GM23338 (cell line): ENCODE measurements around the gene TMEM208. TPM values are rescaled to one million over a fixed set of nuclear protein-coding genes. Genes with fewer than 3 reads are reported as not detected.

Experiments used
- ATAC-seq: fragments of 200-7000 bp; cut with Tn5 transposase; 3 replicates; pipeline ENCODE4 v1.9.1; 2020
- DNase-seq: peaks from one replicate; pipeline ENCODE4 v3.0.0-alpha.2; 2015; ENCODE audit warnings: low spot score
- H2AFZ ChIP-seq: fragments of 200-600 bp; sonication (generic); 2 replicates; pipeline ENCODE4 v1.8.0; 2016; ENCODE audit warnings: antibody characterized with exemption, mild to moderate bottlenecking, moderate library complexity
- H3F3A ChIP-seq: fragments of 200-600 bp; sonication (generic); replicated peaks from 2 replicates; pipeline ENCODE4 v1.8.0; 2017; ENCODE audit warnings: antibody characterized with exemption, mixed run types, low read depth
- H3K27ac ChIP-seq: fragments of 200-600 bp; sonication (generic); 2 replicates; pipeline ENCODE4 v1.6.1; 2016; ENCODE audit warnings: low read depth
- H3K27me3 ChIP-seq: fragments of 200-600 bp; sonication (generic); 2 replicates; pipeline ENCODE4 v1.8.0; 2016; ENCODE audit warnings: mild to moderate bottlenecking, mixed run types, moderate library complexity; ENCODE audit not compliant: insufficient read depth
- H3K36me3 ChIP-seq: fragments of 200-600 bp; sonication (generic); 2 replicates; pipeline ENCODE4 v1.8.0; 2016; ENCODE audit warnings: mild to moderate bottlenecking; ENCODE audit not compliant: insufficient read depth
- H3K4me1 ChIP-seq: fragments of 200-600 bp; sonication (generic); 2 replicates; pipeline ENCODE4 v1.8.0; 2016; ENCODE audit warnings: mild to moderate bottlenecking, moderate library complexity; ENCODE audit not compliant: insufficient read depth
- H3K4me2 ChIP-seq: fragments of 200-600 bp; sonication (generic); 2 replicates; pipeline ENCODE4 v1.7.1; 2017; ENCODE audit warnings: mixed run types
- H3K4me3 ChIP-seq: fragments of 200-600 bp; sonication (generic); 2 replicates; pipeline ENCODE4 v1.6.1; 2016; ENCODE audit warnings: mixed run types
- H3K79me2 ChIP-seq: fragments of 200-600 bp; sonication (generic); replicated peaks from 2 replicates; pipeline ENCODE4 v1.8.0; 2017; ENCODE audit warnings: mild to moderate bottlenecking; ENCODE audit not compliant: insufficient read depth
- H3K9me2 ChIP-seq: fragments of 200-600 bp; sonication (generic); 2 replicates; pipeline ENCODE4 v1.8.0; 2017; ENCODE audit not compliant: insufficient read depth
- H4K20me1 ChIP-seq: fragments of 200-600 bp; sonication (generic); replicated peaks from 2 replicates; pipeline ENCODE4 v1.8.0; 2017; ENCODE audit warnings: mild to moderate bottlenecking; ENCODE audit not compliant: insufficient read depth
- H3K27ac Mint-ChIP-seq: 2 replicates; pipeline ENCODE4 v1.8.0; 2020; ENCODE audit warnings: inconsistent platforms, mild to moderate bottlenecking, moderate library complexity, mixed read lengths
- H3K27me3 Mint-ChIP-seq: 3 replicates; pipeline ENCODE4 v1.8.0; 2022; ENCODE audit warnings: low read depth, mild to moderate bottlenecking, moderate library complexity, mixed read lengths, inconsistent platforms; ENCODE audit not compliant: insufficient read depth, poor library complexity
- H3K36me3 Mint-ChIP-seq: 3 replicates; pipeline ENCODE4 v1.8.0; 2021; ENCODE audit warnings: low read depth, mild to moderate bottlenecking, inconsistent platforms, moderate library complexity, mixed read lengths
- H3K4me1 Mint-ChIP-seq: 3 replicates; pipeline ENCODE4 v1.8.0; 2020; ENCODE audit warnings: mild to moderate bottlenecking, inconsistent platforms, mixed read lengths
- H3K4me3 Mint-ChIP-seq: 3 replicates; pipeline ENCODE4 v1.8.0; 2021; ENCODE audit warnings: moderate library complexity, mild to moderate bottlenecking, inconsistent platforms, mixed read lengths
- H3K9me3 Mint-ChIP-seq: 3 replicates; pipeline ENCODE4 v1.8.0; 2020; ENCODE audit warnings: moderate library complexity, mild to moderate bottlenecking, inconsistent platforms, mixed read lengths
- CREB1 ChIP-seq: fragments of 250-450 bp; sonication (Bioruptor Pico); IDR thresholded peaks from 2 replicates; pipeline ENCODE4 v1.5.0; 2020; ENCODE audit warnings: low read depth, mild to moderate bottlenecking, moderate library complexity
- CTCF ChIP-seq, 2 experiments: fragments of 200-600 bp in 1 of 2; sonication (generic) in 1 of 2; conservative IDR thresholded peaks; 2 replicates each; pipeline versions ENCODE4 v1.5.1 to v1.6.1; 2016 to 2017; ENCODE audit warnings: antibody characterized with exemption in 2 of 2, low read depth in 2 of 2, mild to moderate bottlenecking in 2 of 2, moderate library complexity in 1 of 2
- ETS1 ChIP-seq: IDR thresholded peaks from 2 replicates; pipeline ENCODE4 v1.6.1; 2016; ENCODE audit warnings: antibody characterized with exemption
- EZH2 ChIP-seq: fragments of 200-600 bp; sonication (generic); IDR thresholded peaks from one replicate; pipeline ENCODE4 v1.8.0; 2017; ENCODE audit warnings: antibody characterized with exemption, mild to moderate bottlenecking, low read depth; ENCODE audit not compliant: unreplicated experiment
- EZH2phosphoT487 ChIP-seq: fragments of 200-600 bp; sonication (generic); IDR thresholded peaks from one replicate; pipeline ENCODE4 v1.8.1; 2018; ENCODE audit warnings: antibody characterized with exemption; ENCODE audit not compliant: unreplicated experiment
- JUNB ChIP-seq: IDR thresholded peaks from one replicate; pipeline ENCODE4 v1.6.1; 2016; ENCODE audit warnings: antibody characterized with exemption; ENCODE audit not compliant: unreplicated experiment
- NANOG ChIP-seq: IDR thresholded peaks from 2 replicates; pipeline ENCODE4 v1.6.1; 2016; ENCODE audit warnings: antibody characterized with exemption, borderline replicate concordance
- POLR2AphosphoS5 ChIP-seq: IDR thresholded peaks from 2 replicates; pipeline ENCODE4 v1.6.1; 2016; ENCODE audit warnings: antibody characterized with exemption, low read depth
- STAT1 ChIP-seq: IDR thresholded peaks from one replicate; pipeline ENCODE4 v1.6.1; 2016; ENCODE audit warnings: antibody characterized with exemption; ENCODE audit not compliant: unreplicated experiment
- ZNF114 ChIP-seq: fragments of 250-450 bp; sonication (Bioruptor Pico); IDR thresholded peaks from 2 replicates; pipeline ENCODE4 v1.5.0; 2020; ENCODE audit warnings: mild to moderate bottlenecking, moderate library complexity
- ZNF331 ChIP-seq: fragments of 250-450 bp; sonication (Bioruptor Pico); IDR thresholded peaks from 2 replicates; pipeline ENCODE4 v1.5.0; 2020; ENCODE audit warnings: low read depth, mild to moderate bottlenecking, moderate library complexity
- polyA plus RNA-seq: library from polyadenylated mRNA; unstranded; fragments of >200 nt; fragmentation: Nextera tagmentation; extraction: Ambion mirVana; gene quantifications from 2 replicates; pipeline ENCODE4 v1.2.1, GENCODE V29; 2016
- total RNA-seq: library from RNA; depleted of rRNA; stranded (reverse); fragments of >200 nt; shearing (Covaris generic); gene quantifications from 2 replicates; pipeline ENCODE4 v1.2.3, GENCODE V29; 2014
- TF ChIP-seq, protein P1 (sequence below): IDR thresholded peaks from one replicate; pipeline ENCODE4 v1.6.1; 2018; ENCODE audit warnings: antibody characterized with exemption; ENCODE audit not compliant: unreplicated experiment
- TF ChIP-seq, protein P2 (sequence below): fragments of 250-450 bp; sonication (Bioruptor Pico); IDR thresholded peaks from 2 replicates; pipeline ENCODE4 v1.5.0; 2020; ENCODE audit warnings: mild to moderate bottlenecking, moderate library complexity

The TMEM208 gene
- total and polyA plus RNA-seq, 2 experiments from 2014 or later, result 23.2 to 82.3 TPM

- H3K4me3 Mint-ChIP-seq, result no peak overlapping the region
- DNase-seq, result no peak
- no peaks in the 10 kb centered on the region for H3K9me3 Mint-ChIP-seq
- H3K79me2 ChIP-seq, result no peaks in the 10 kb centered on the region
- peaks cover 13% of the 10 kb centered on the region for H3K27me3 ChIP-seq
- no peaks in the 10 kb centered on the region for H3K9me2 ChIP-seq
- no peaks in the 10 kb centered on the region for H3F3A ChIP-seq
- H3K4me3 ChIP-seq, result no peak overlapping the region
- H3K36me3 ChIP-seq, result no peaks in the 10 kb centered on the region
- TF ChIP-seq JUNB (no peak), POLR2AphosphoS5 (no peak), EZH2phosphoT487 (no peak), CTCF (conservative IDR thresholded peaks at IDR 0.05; ENCODE audit: low read depth in 2 of 2) (no peak), NANOG (no peak), ZNF331 (CRISPR knock-in tag) (no peak), EZH2 (no peak), ETS1 (no peak), ZNF114 (no peak), CREB1 (CRISPR knock-in tag) (no peak), STAT1 (no peak)
- TF ChIP-seq, protein P1, sequence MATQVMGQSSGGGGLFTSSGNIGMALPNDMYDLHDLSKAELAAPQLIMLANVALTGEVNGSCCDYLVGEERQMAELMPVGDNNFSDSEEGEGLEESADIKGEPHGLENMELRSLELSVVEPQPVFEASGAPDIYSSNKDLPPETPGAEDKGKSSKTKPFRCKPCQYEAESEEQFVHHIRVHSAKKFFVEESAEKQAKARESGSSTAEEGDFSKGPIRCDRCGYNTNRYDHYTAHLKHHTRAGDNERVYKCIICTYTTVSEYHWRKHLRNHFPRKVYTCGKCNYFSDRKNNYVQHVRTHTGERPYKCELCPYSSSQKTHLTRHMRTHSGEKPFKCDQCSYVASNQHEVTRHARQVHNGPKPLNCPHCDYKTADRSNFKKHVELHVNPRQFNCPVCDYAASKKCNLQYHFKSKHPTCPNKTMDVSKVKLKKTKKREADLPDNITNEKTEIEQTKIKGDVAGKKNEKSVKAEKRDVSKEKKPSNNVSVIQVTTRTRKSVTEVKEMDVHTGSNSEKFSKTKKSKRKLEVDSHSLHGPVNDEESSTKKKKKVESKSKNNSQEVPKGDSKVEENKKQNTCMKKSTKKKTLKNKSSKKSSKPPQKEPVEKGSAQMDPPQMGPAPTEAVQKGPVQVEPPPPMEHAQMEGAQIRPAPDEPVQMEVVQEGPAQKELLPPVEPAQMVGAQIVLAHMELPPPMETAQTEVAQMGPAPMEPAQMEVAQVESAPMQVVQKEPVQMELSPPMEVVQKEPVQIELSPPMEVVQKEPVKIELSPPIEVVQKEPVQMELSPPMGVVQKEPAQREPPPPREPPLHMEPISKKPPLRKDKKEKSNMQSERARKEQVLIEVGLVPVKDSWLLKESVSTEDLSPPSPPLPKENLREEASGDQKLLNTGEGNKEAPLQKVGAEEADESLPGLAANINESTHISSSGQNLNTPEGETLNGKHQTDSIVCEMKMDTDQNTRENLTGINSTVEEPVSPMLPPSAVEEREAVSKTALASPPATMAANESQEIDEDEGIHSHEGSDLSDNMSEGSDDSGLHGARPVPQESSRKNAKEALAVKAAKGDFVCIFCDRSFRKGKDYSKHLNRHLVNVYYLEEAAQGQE, result no peak
- TF ChIP-seq, protein P2, sequence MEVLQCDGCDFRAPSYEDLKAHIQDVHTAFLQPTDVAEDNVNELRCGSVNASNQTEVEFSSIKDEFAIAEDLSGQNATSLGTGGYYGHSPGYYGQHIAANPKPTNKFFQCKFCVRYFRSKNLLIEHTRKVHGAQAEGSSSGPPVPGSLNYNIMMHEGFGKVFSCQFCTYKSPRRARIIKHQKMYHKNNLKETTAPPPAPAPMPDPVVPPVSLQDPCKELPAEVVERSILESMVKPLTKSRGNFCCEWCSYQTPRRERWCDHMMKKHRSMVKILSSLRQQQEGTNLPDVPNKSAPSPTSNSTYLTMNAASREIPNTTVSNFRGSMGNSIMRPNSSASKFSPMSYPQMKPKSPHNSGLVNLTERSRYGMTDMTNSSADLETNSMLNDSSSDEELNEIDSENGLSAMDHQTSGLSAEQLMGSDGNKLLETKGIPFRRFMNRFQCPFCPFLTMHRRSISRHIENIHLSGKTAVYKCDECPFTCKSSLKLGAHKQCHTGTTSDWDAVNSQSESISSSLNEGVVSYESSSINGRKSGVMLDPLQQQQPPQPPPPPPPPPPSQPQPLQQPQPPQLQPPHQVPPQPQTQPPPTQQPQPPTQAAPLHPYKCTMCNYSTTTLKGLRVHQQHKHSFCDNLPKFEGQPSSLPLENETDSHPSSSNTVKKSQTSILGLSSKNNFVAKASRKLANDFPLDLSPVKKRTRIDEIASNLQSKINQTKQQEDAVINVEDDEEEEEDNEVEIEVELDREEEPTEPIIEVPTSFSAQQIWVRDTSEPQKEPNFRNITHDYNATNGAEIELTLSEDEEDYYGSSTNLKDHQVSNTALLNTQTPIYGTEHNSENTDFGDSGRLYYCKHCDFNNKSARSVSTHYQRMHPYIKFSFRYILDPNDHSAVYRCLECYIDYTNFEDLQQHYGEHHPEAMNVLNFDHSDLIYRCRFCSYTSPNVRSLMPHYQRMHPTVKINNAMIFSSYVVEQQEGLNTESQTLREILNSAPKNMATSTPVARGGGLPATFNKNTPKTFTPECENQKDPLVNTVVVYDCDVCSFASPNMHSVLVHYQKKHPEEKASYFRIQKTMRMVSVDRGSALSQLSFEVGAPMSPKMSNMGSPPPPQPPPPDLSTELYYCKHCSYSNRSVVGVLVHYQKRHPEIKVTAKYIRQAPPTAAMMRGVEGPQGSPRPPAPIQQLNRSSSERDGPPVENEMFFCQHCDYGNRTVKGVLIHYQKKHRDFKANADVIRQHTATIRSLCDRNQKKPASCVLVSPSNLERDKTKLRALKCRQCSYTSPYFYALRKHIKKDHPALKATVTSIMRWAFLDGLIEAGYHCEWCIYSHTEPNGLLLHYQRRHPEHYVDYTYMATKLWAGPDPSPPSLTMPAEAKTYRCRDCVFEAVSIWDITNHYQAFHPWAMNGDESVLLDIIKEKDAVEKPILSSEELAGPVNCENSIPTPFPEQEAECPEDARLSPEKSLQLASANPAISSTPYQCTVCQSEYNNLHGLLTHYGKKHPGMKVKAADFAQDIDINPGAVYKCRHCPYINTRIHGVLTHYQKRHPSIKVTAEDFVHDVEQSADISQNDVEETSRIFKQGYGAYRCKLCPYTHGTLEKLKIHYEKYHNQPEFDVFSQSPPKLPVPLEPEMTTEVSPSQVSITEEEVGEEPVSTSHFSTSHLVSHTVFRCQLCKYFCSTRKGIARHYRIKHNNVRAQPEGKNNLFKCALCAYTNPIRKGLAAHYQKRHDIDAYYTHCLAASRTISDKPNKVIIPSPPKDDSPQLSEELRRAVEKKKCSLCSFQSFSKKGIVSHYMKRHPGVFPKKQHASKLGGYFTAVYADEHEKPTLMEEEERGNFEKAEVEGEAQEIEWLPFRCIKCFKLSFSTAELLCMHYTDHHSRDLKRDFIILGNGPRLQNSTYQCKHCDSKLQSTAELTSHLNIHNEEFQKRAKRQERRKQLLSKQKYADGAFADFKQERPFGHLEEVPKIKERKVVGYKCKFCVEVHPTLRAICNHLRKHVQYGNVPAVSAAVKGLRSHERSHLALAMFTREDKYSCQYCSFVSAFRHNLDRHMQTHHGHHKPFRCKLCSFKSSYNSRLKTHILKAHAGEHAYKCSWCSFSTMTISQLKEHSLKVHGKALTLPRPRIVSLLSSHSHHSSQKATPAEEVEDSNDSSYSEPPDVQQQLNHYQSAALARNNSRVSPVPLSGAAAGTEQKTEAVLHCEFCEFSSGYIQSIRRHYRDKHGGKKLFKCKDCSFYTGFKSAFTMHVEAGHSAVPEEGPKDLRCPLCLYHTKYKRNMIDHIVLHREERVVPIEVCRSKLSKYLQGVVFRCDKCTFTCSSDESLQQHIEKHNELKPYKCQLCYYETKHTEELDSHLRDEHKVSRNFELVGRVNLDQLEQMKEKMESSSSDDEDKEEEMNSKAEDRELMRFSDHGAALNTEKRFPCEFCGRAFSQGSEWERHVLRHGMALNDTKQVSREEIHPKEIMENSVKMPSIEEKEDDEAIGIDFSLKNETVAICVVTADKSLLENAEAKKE (CRISPR knock-in tag), result no peak
- no peak overlapping the region for H3K27ac Mint-ChIP-seq
- no peak overlapping the region for H3K4me2 ChIP-seq
- H3K27me3 Mint-ChIP-seq, result peaks cover 6% of the 10 kb centered on the region
- no peaks in the 10 kb centered on the region for H3K36me3 Mint-ChIP-seq
- H3K4me1 Mint-ChIP-seq, result peaks cover 2% of the 10 kb centered on the region; the same call in 1 of the 3 replicates
- H3K4me1 ChIP-seq, result peaks cover 5% of the 10 kb centered on the region; the same call in 1 of the 2 replicates
- no peaks in the 10 kb centered on the region for H4K20me1 ChIP-seq
- no peak for ATAC-seq
- no peak overlapping the region for H3K27ac ChIP-seq
- no peak overlapping the region for H2AFZ ChIP-seq
Observed at GRCh38 chr16:67277294-67277998, 50.5 kb downstream of the TMEM208 start.
